Panc1 (cell line): ENCODE results near the gene RAI1. TPM values are rescaled to one million over a fixed set of nuclear protein-coding genes. Genes with fewer than 3 reads are reported as not detected.
A peak's percentile ranks its signal among the peaks of the same experiment; 100 is the strongest.

Experiments
- ATAC-seq: fragments of 200-7000 bp; cut with Tn5 transposase; 2 replicates; pipeline ENCODE4 v1.9.1; 2020; ENCODE audit warnings: mild to moderate bottlenecking, moderate library complexity
- BruUV-seq: library from RNA; stranded (reverse); fragments of 400-500 nt; replicated peaks from 2 replicates; lab custom pipeline; 2021; lab: Mats Ljungman, UMichigan
- CTCF ChIA-PET: fragments of 300-600 bp; sonication (Branson Sonifier 250); formaldehyde crosslinking; loops from one replicate; lab custom pipeline; 2022; ENCODE audit warnings: antibody characterized with exemption; lab: Charles Lee
- POLR2A ChIA-PET: fragments of 300-600 bp; sonication (Branson Sonifier 250); formaldehyde crosslinking; loops from one replicate; lab custom pipeline; 2022; ENCODE audit warnings: antibody characterized with exemption; lab: Charles Lee
- DNase-seq: peaks from one replicate; pipeline ENCODE4 v3.0.0-alpha.2; 2010; ENCODE audit warnings: low read depth, low spot score
- H3K27ac ChIP-seq: 2 replicates; pipeline ENCODE4 v1.5.1; 2011; ENCODE audit warnings: mild to moderate bottlenecking, low read length, inconsistent platforms
- H3K27me3 ChIP-seq: fragments of 200-500 bp; sonication (Bioruptor generic); 2 replicates; pipeline ENCODE4 v1.6.0; 2014; ENCODE audit warnings: low read length, inconsistent platforms; ENCODE audit not compliant: control insufficient read depth, insufficient read depth
- H3K36me3 ChIP-seq: fragments of 200-500 bp; sonication (Bioruptor generic); 2 replicates; pipeline ENCODE4 v1.5.1; 2014; ENCODE audit warnings: inconsistent platforms, mild to moderate bottlenecking, low read length, moderate library complexity; ENCODE audit not compliant: control insufficient read depth, insufficient read depth
- H3K4me1 ChIP-seq: 2 replicates; pipeline ENCODE4 v1.5.1; 2011; ENCODE audit warnings: inconsistent platforms, mild to moderate bottlenecking, low read length, moderate library complexity; ENCODE audit not compliant: control insufficient read depth, insufficient read depth
- H3K4me3 ChIP-seq, 2 experiments: 2 replicates each; pipeline ENCODE4 v1.5.1; 2011 to 2012; ENCODE audit warnings: low read depth in 2 of 2, low read length in 2 of 2, mild to moderate bottlenecking in 2 of 2, inconsistent platforms in 1 of 2, moderate library complexity in 1 of 2
- H3K9me3 ChIP-seq: fragments of 200-500 bp; sonication (Bioruptor generic); 2 replicates; pipeline ENCODE4 v1.5.1; 2014; ENCODE audit warnings: low read depth, mild to moderate bottlenecking, inconsistent platforms, low read length, moderate library complexity; ENCODE audit not compliant: control insufficient read depth, insufficient read depth
- CTCF ChIP-seq: fragments of 450-650 bp; IDR thresholded peaks from 2 replicates; pipeline ENCODE4 v1.5.1; 2017; ENCODE audit warnings: mild to moderate bottlenecking
- POLR2AphosphoS5 ChIP-seq: IDR thresholded peaks from 2 replicates; pipeline ENCODE4 v1.6.1; 2012; ENCODE audit warnings: mild to moderate bottlenecking, low read depth, low read length, moderate library complexity
- SIN3A ChIP-seq: IDR thresholded peaks from 2 replicates; pipeline ENCODE4 v1.6.1; 2012; ENCODE audit warnings: low read depth, mild to moderate bottlenecking, low read length, moderate library complexity, borderline replicate concordance; ENCODE audit not compliant: insufficient read depth
- TCF7L2 ChIP-seq: IDR thresholded peaks from 2 replicates; pipeline ENCODE4 v1.6.1; 2011; ENCODE audit warnings: mild to moderate bottlenecking, low read depth, low read length, inconsistent platforms
- in situ Hi-C: cut with HindIII; loops from 2 replicates; pipeline ENCODE4 v1.10.0; 2016; ENCODE audit warnings: low sequenced_read_pairs, low pct_unique_long_range_greater_than_20kb
- intact Hi-C: fragments of 100-400 bp; cut with micrococcal nuclease; formaldehyde crosslinking; loops from one replicate; pipeline ENCODE4 v1.10.0; 2022; ENCODE audit not compliant: unreplicated experiment
- total RNA-seq: library from RNA; stranded (reverse); gene quantifications from one replicate; pipeline ENCODE4 v1.2.1, GENCODE V29; 2021; ENCODE audit not compliant: unreplicated experiment
- TF ChIP-seq, protein P1 (sequence below), 2 experiments: IDR thresholded peaks; 2 replicates each; pipeline ENCODE4 v1.6.1; 2011 to 2012; ENCODE audit warnings: low read depth in 2 of 2, control low read depth in 1 of 2, low read length in 1 of 2, mild to moderate bottlenecking in 1 of 2, moderate library complexity in 1 of 2; ENCODE audit not compliant: insufficient read depth in 1 of 2

Gene RAI1
- total RNA-seq, 1 experiment from 2014 or later = 51.0 TPM

DNA sequence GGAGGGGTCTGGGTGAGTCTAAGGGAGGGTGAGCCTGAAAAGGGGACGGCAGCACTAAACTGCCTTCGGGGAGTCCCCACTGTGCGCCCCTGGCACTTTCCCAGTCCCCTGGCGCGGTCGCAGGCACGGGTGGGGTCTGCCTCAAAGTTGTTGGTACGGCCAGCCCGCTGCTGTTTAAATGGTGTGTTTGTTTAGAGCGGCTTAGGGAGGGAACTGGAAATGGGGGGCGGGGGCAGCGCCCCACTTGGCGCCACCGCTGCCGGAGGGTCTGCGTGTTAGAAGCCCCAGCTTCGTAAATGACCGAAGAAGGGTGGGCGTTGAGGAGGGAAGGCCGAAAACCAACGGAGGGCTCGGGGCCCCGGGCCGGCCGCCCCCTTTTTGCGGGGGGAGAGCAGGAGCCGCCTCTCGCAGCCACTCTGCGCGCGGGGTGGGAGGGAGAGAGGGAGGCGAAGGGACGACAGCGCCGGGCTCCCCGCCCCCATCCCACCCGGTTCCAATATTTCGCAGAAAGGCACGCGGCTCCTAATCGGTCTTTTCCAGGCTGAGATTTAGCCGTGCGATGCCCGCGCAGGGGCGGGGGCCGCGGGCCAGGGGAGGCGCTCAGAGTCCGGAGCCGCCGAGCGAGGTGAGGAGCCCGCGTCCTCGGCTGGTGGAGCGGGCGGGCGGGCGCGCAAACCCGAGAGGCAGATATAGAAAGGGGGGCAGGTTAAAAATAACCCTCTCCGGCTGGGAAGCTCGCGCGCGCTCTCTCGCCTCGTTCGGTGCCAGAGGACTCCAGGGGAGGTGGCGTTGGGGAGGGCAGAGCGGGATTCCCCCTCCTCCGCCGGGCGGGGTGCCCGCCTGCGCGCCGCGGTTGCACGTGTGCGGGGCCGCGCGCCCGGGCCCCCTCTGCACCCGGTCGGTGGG, 100.6 kb downstream of the RAI1 start:
- DNase-seq (no peak), ATAC-seq (peak; percentile 55)
- intact Hi-C loops (loop anchor here (10.0 kb wide), 1 partner anchor 97 kb away; the partner anchor contains the start of gene RAI1), in situ Hi-C loops (no loop called here)
- peak overlapping the region; percentile 84 for H3K27ac ChIP-seq
- no peaks in the 10 kb centered on the region for H3K36me3 ChIP-seq
- H3K9me3 ChIP-seq = no peaks in the 10 kb centered on the region
- POLR2A ChIA-PET = interaction anchor here (0.6 kb wide), 1 partner anchor 115 kb away, joined by 3 read pairs; no protein-coding TSS in a partner anchor
- CTCF ChIA-PET = interaction anchor here (0.7 kb wide), 1 partner anchor 22 kb away, joined by 5 read pairs; no protein-coding TSS in a partner anchor
- H3K4me1 ChIP-seq = peaks cover 58% of the 10 kb centered on the region
- H3K27me3 ChIP-seq = no peaks in the 10 kb centered on the region
- no peak for TF ChIP-seq POLR2AphosphoS5
- TF ChIP-seq CTCF = no peak
- no peak for TF ChIP-seq SIN3A
- TF ChIP-seq, protein P1, sequence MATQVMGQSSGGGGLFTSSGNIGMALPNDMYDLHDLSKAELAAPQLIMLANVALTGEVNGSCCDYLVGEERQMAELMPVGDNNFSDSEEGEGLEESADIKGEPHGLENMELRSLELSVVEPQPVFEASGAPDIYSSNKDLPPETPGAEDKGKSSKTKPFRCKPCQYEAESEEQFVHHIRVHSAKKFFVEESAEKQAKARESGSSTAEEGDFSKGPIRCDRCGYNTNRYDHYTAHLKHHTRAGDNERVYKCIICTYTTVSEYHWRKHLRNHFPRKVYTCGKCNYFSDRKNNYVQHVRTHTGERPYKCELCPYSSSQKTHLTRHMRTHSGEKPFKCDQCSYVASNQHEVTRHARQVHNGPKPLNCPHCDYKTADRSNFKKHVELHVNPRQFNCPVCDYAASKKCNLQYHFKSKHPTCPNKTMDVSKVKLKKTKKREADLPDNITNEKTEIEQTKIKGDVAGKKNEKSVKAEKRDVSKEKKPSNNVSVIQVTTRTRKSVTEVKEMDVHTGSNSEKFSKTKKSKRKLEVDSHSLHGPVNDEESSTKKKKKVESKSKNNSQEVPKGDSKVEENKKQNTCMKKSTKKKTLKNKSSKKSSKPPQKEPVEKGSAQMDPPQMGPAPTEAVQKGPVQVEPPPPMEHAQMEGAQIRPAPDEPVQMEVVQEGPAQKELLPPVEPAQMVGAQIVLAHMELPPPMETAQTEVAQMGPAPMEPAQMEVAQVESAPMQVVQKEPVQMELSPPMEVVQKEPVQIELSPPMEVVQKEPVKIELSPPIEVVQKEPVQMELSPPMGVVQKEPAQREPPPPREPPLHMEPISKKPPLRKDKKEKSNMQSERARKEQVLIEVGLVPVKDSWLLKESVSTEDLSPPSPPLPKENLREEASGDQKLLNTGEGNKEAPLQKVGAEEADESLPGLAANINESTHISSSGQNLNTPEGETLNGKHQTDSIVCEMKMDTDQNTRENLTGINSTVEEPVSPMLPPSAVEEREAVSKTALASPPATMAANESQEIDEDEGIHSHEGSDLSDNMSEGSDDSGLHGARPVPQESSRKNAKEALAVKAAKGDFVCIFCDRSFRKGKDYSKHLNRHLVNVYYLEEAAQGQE (IDR thresholded peaks at IDR 0.05; ENCODE audit: insufficient read depth in 1 of 2, low read depth in 2 of 2, low read length in 1 of 2) = no peak
- no peak for TF ChIP-seq TCF7L2
- BruUV-seq = no TSS peak
- peak overlapping the region; percentile 41 to 57 for H3K4me3 ChIP-seq

- intact Hi-C loops (loop anchor here (10.0 kb wide), 1 partner anchor 98 kb away; the partner anchor contains the start of gene RAI1), in situ Hi-C loops (no loop called here)
- peak; percentile 30 for ATAC-seq
- peaks cover 65% of the 10 kb centered on the region for H3K4me1 ChIP-seq
- H3K9me3 ChIP-seq = no peaks in the 10 kb centered on the region
- no peaks in the 10 kb centered on the region for H3K36me3 ChIP-seq
- H3K4me3 ChIP-seq = peak overlapping the region; percentile 41 to 57
- BruUV-seq = no TSS peak
- no peaks in the 10 kb centered on the region for H3K27me3 ChIP-seq
- TF ChIP-seq, protein P1 (IDR thresholded peaks at IDR 0.05; ENCODE audit: insufficient read depth in 1 of 2, low read depth in 2 of 2, low read length in 1 of 2) = no peak
- TF ChIP-seq CTCF = no peak
- CTCF ChIA-PET = interaction anchor here (0.7 kb wide), 2 partner anchors 23 to 24 kb away, joined by 3 to 5 read pairs; no protein-coding TSS in a partner anchor
- no peak for DNase-seq
- peak overlapping the region; percentile 59; the same call in 1 of the 2 replicates for H3K27ac ChIP-seq
- POLR2A ChIA-PET = no interaction called here
Measured at GRCh38 chr17:17782523-17783115, 101.4 kb downstream of the RAI1 start.
